Measurements from ENCODE around the gene KIAA0232.

Gene KIAA0232

GRCh38 chr4:6782147-6782845 lies at the start of gene KIAA0232:
TSS of gene KIAA0232 (plus strand) at chr4:6782727. CDS start at chr4:6824454, 41,727 bp downstream.
- ATAC-seq = peak; percentile 80

GRCh38 chr4:6733358-6734164 lies 49.0 kb upstream of the KIAA0232 start:
- TF ChIP-seq ZNF70 (CRISPR knock-in tag; IDR thresholded peaks at IDR 0.05) (no peak), BACH2 (CRISPR knock-in tag; IDR thresholded peaks at IDR 0.05; ENCODE audit: borderline replicate concordance) (no peak), OSR1 (CRISPR knock-in tag; IDR thresholded peaks at IDR 0.05) (no peak), PPARA (CRISPR knock-in tag; IDR thresholded peaks at IDR 0.05; ENCODE audit: borderline replicate concordance) (no peak), SNAI2 (CRISPR knock-in tag; IDR thresholded peaks at IDR 0.05) (no peak), CSDC2 (CRISPR knock-in tag; IDR thresholded peaks at IDR 0.05) (no peak), RARB (CRISPR knock-in tag; IDR thresholded peaks at IDR 0.05) (no peak), TSHZ2 (CRISPR knock-in tag; IDR thresholded peaks at IDR 0.05) (no peak)
- no peak for ATAC-seq

More at GRCh38 chr4:6782147-6782845, at the start of gene KIAA0232:
- no peak for TF ChIP-seq TOX (CRISPR knock-in tag; IDR thresholded peaks at IDR 0.05; ENCODE audit: borderline replicate concordance)
- TF ChIP-seq POU6F1 (CRISPR knock-in tag; IDR thresholded peaks at IDR 0.05; ENCODE audit: borderline replicate concordance, low read depth) = no peak
- no peak for TF ChIP-seq ISL1 (CRISPR knock-in tag; IDR thresholded peaks at IDR 0.05)
- TF ChIP-seq PPARA (CRISPR knock-in tag; IDR thresholded peaks at IDR 0.05; ENCODE audit: borderline replicate concordance) = no peak
- no peak for TF ChIP-seq ZFP30 (CRISPR knock-in tag; IDR thresholded peaks at IDR 0.05)
- peak; percentile 70 for TF ChIP-seq TSHZ2 (CRISPR knock-in tag; IDR thresholded peaks at IDR 0.05)
- no peak for TF ChIP-seq BACH2 (CRISPR knock-in tag; IDR thresholded peaks at IDR 0.05; ENCODE audit: borderline replicate concordance)

GRCh38 chr4:6734165-6734786 lies 48.3 kb upstream of the KIAA0232 start:
- TF ChIP-seq ZNF70 (CRISPR knock-in tag; IDR thresholded peaks at IDR 0.05) (no peak), CSDC2 (CRISPR knock-in tag; IDR thresholded peaks at IDR 0.05) (no peak)

GRCh38 chr4:6739920-6740319 lies 42.6 kb upstream of the KIAA0232 start:
- no peak for ATAC-seq
- TF ChIP-seq ZC3H10 (CRISPR knock-in tag; IDR thresholded peaks at IDR 0.05) (no peak), GLIS3 (CRISPR knock-in tag; IDR thresholded peaks at IDR 0.05) (no peak), TCF4 (CRISPR knock-in tag; IDR thresholded peaks at IDR 0.05; ENCODE audit: borderline replicate concordance) (no peak), CSDC2 (CRISPR knock-in tag; IDR thresholded peaks at IDR 0.05) (no peak), TOX (CRISPR knock-in tag; IDR thresholded peaks at IDR 0.05; ENCODE audit: borderline replicate concordance) (no peak), ARNTL (CRISPR knock-in tag; IDR thresholded peaks at IDR 0.05; ENCODE audit: borderline replicate concordance, low read depth) (no peak), ZFP30 (CRISPR knock-in tag; IDR thresholded peaks at IDR 0.05) (no peak), PATZ1 (CRISPR knock-in tag; IDR thresholded peaks at IDR 0.05; ENCODE audit: borderline replicate concordance) (no peak), ZNF70 (CRISPR knock-in tag; IDR thresholded peaks at IDR 0.05) (no peak), ISL1 (CRISPR knock-in tag; IDR thresholded peaks at IDR 0.05) (no peak), POU6F1 (CRISPR knock-in tag; IDR thresholded peaks at IDR 0.05; ENCODE audit: borderline replicate concordance, low read depth) (no peak), CREB5 (CRISPR knock-in tag; IDR thresholded peaks at IDR 0.05; ENCODE audit: low read depth) (no peak), PPARA (CRISPR knock-in tag; IDR thresholded peaks at IDR 0.05; ENCODE audit: borderline replicate concordance) (no peak), ZNF8 (CRISPR knock-in tag; IDR thresholded peaks at IDR 0.05) (no peak)

More at GRCh38 chr4:6734165-6734786, 48.3 kb upstream of the KIAA0232 start:
- ATAC-seq = no peak

Data from SK-N-SH treated with all-trans-retinoic acid at 6 μM for 48 hours (cell line).